Measurements from ENCODE around the gene FNDC3B.
"Not testable (repeated sequence)": the region's sequence is repeated elsewhere in the genome, so short reads cannot be mapped to it uniquely, and the experiment has no call there.

FNDC3B gene

GRCh38 chr3:172031996-172032395 lies 7.4 kb upstream of the FNDC3B start:
- DNase-seq (ENCODE audit: low spot score) = no peak

- no peak for DNase-seq (ENCODE audit: low spot score)
Observed at GRCh38 chr3:172033396-172033795, 6.0 kb upstream of the FNDC3B start.

- peak; percentile 23 for DNase-seq (ENCODE audit: low spot score)
Observed at GRCh38 chr3:172034786-172035685, 4.3 kb upstream of the FNDC3B start.

- no peak for DNase-seq (ENCODE audit: low spot score)
Observed at GRCh38 chr3:172036541-172037215, 2.7 kb upstream of the FNDC3B start.

GRCh38 chr3:172038798-172039435 lies 461 bp upstream of the FNDC3B start:
- no peak for DNase-seq (ENCODE audit: low spot score)

GRCh38 chr3:172040078-172040980 lies 951 bp downstream of the FNDC3B start:
- DNase-seq (ENCODE audit: low spot score) = no peak

- DNase-seq (ENCODE audit: low spot score) = no peak
Observed at GRCh38 chr3:172040981-172041963, 1.9 kb downstream of the FNDC3B start.

GRCh38 chr3:172042136-172042662 lies 2.8 kb downstream of the FNDC3B start:
- no peak for DNase-seq (ENCODE audit: low spot score)

- DNase-seq (ENCODE audit: low spot score) = not testable (repeated sequence)
Observed at GRCh38 chr3:172042663-172043179, 3.3 kb downstream of the FNDC3B start.

- no peak for DNase-seq (ENCODE audit: low spot score)
Observed at GRCh38 chr3:172043233-172043632, 3.9 kb downstream of the FNDC3B start.

- no peak for DNase-seq (ENCODE audit: low spot score)
Observed at GRCh38 chr3:172043766-172044165, 4.4 kb downstream of the FNDC3B start.

- DNase-seq (ENCODE audit: low spot score) = no peak
Observed at GRCh38 chr3:172044833-172045585, 5.6 kb downstream of the FNDC3B start.

GRCh38 chr3:172046268-172046915 lies 7.0 kb downstream of the FNDC3B start:
- DNase-seq (ENCODE audit: low spot score) = no peak

GRCh38 chr3:172047567-172048115 lies 8.3 kb downstream of the FNDC3B start:
- DNase-seq (ENCODE audit: low spot score) = no peak

- no peak for DNase-seq (ENCODE audit: low spot score)
Observed at GRCh38 chr3:172048599-172048998, 9.2 kb downstream of the FNDC3B start.

GRCh38 chr3:172051310-172051956 lies 12.1 kb downstream of the FNDC3B start:
- no peak for DNase-seq (ENCODE audit: low spot score)

GRCh38 chr3:172051957-172052354 lies 12.6 kb downstream of the FNDC3B start:
- no peak for DNase-seq (ENCODE audit: low spot score)

GRCh38 chr3:172052405-172052804 lies 13.0 kb downstream of the FNDC3B start:
- DNase-seq (ENCODE audit: low spot score) = no peak

All from hematopoietic multipotent progenitor cell treated with erythropoietin and hydrocortisone succinate and interleukin-3 and kit ligand, for 15 days (in vitro differentiated cells).